ENCODE data around the gene MACROH2A1.

The MACROH2A1 gene

DNA sequence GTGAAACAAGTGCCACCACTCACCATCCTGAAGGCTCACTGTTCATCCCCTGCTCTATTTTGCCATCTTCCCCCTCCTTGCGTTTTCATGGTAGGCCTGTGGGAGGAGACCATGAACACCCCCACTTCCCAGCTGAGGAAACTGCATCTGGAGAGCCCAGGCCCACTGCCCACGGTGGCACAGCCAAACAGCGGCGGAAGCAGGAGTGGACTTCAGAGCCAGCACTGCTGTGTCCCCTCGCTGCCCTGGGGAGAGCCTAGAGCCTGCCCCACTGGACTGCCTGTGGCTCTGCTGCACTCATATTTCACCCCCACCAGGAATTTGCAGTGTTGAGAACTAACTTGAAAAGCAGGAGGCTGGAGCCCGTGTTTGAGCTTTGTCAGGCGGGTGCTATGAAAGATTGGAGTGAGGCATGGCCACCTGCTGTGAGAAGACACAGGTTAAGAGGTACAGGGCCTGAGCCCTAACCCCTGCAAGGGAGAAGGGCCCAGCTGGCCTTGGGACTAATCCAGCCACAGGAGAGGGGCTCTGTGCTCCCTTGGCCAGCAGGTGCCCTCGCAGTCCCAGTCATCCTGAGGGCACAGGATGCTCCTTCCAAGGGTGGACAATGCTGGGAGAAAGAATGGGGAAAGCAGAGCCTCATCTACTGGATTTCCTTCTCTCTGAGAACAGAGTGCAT lies 79.0 kb downstream of the MACROH2A1 start:
- H3K4me1 ChIP-seq (ENCODE audit: low read length) = no peaks in the 10 kb centered on the region
- no peak overlapping the region for H3K4me3 ChIP-seq (ENCODE audit: low read length)
- no peaks in the 10 kb centered on the region for H3K79me2 ChIP-seq (ENCODE audit: low read length)
- H3K27ac ChIP-seq (ENCODE audit: low read length) = no peak overlapping the region
- no peak for TF ChIP-seq CTCF (IDR thresholded peaks at IDR 0.05; ENCODE audit: low read depth, low read length)
- TF ChIP-seq EZH2phosphoT487 (IDR thresholded peaks at IDR 0.05; ENCODE audit: low read depth) = no peak
- no peaks in the 10 kb centered on the region for H3K36me3 ChIP-seq (replicated peaks; ENCODE audit: low read depth, low read length)
- H3K9ac ChIP-seq (ENCODE audit: low read length) = no peak overlapping the region
- H2AFZ ChIP-seq (ENCODE audit: low read depth, low read length) = no peak overlapping the region
- H4K20me1 ChIP-seq (ENCODE audit: insufficient read depth, low read length) = no peaks in the 10 kb centered on the region
- H3K27me3 ChIP-seq (ENCODE audit: low read depth, low read length) = no peaks in the 10 kb centered on the region
- H3K9me3 ChIP-seq (ENCODE audit: insufficient read depth, low read length) = no peaks in the 10 kb centered on the region
- H3K4me2 ChIP-seq (ENCODE audit: low read length) = no peak overlapping the region

DNA sequence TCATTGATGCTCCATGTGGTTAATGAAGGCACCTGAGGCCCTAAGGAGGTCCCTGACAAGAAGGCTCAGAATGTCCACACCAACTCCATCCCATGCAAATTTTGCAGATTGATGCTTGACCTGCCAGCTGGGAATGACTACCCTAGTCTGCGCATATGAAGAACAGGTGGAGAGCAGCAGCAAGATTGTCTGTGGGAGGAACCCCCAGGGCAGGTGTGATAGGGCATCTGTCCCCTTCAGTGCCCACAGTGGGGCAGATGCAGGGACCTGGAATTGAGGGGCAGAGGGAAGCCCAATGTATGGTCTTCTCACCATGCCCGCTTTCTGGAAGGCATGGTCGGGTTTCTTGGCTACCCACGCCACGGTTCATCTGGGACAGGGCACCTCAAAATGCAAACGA lies 79.6 kb downstream of the MACROH2A1 start:
- Histone ChIP-seq H3K27ac (ENCODE audit: low read length) (no peak overlapping the region), H3K4me3 (ENCODE audit: low read length) (no peak overlapping the region), H3K27me3 (ENCODE audit: low read depth, low read length) (no peaks in the 10 kb centered on the region), H3K9me3 (ENCODE audit: insufficient read depth, low read length) (no peaks in the 10 kb centered on the region), H4K20me1 (ENCODE audit: insufficient read depth, low read length) (no peaks in the 10 kb centered on the region), H3K4me2 (ENCODE audit: low read length) (no peak overlapping the region), H2AFZ (ENCODE audit: low read depth, low read length) (no peak overlapping the region), H3K79me2 (ENCODE audit: low read length) (no peaks in the 10 kb centered on the region), H3K4me1 (ENCODE audit: low read length) (no peaks in the 10 kb centered on the region), H3K9ac (ENCODE audit: low read length) (no peak overlapping the region), H3K36me3 (replicated peaks; ENCODE audit: low read depth, low read length) (no peaks in the 10 kb centered on the region)
- TF ChIP-seq CTCF (IDR thresholded peaks at IDR 0.05; ENCODE audit: low read depth, low read length) (no peak), EZH2phosphoT487 (IDR thresholded peaks at IDR 0.05; ENCODE audit: low read depth) (no peak)

GRCh38 chr5:135318924-135319323 lies 80.1 kb downstream of the MACROH2A1 start:
- H3K79me2 ChIP-seq (ENCODE audit: low read length) = no peaks in the 10 kb centered on the region
- no peaks in the 10 kb centered on the region for H3K9me3 ChIP-seq (ENCODE audit: insufficient read depth, low read length)
- TF ChIP-seq CTCF (IDR thresholded peaks at IDR 0.05; ENCODE audit: low read depth, low read length) = no peak
- TF ChIP-seq EZH2phosphoT487 (IDR thresholded peaks at IDR 0.05; ENCODE audit: low read depth) = no peak

GRCh38 chr5:135318037-135318436 lies 81.0 kb downstream of the MACROH2A1 start:
- Histone ChIP-seq H4K20me1 (ENCODE audit: insufficient read depth, low read length) (no peaks in the 10 kb centered on the region), H3K4me1 (ENCODE audit: low read length) (no peaks in the 10 kb centered on the region), H3K4me2 (ENCODE audit: low read length) (no peak overlapping the region), H3K9ac (ENCODE audit: low read length) (no peak overlapping the region), H3K9me3 (ENCODE audit: insufficient read depth, low read length) (no peaks in the 10 kb centered on the region), H3K27me3 (ENCODE audit: low read depth, low read length) (no peaks in the 10 kb centered on the region), H2AFZ (ENCODE audit: low read depth, low read length) (no peak overlapping the region), H3K36me3 (replicated peaks; ENCODE audit: low read depth, low read length) (no peaks in the 10 kb centered on the region), H3K27ac (ENCODE audit: low read length) (no peak overlapping the region), H3K79me2 (ENCODE audit: low read length) (no peaks in the 10 kb centered on the region), H3K4me3 (ENCODE audit: low read length) (no peak overlapping the region)
- TF ChIP-seq CTCF (IDR thresholded peaks at IDR 0.05; ENCODE audit: low read depth, low read length) = no peak
- TF ChIP-seq EZH2phosphoT487 (IDR thresholded peaks at IDR 0.05; ENCODE audit: low read depth) = no peak

More at GRCh38 chr5:135318924-135319323, 80.1 kb downstream of the MACROH2A1 start:
- no peak overlapping the region for H2AFZ ChIP-seq (ENCODE audit: low read depth, low read length)
- H3K27me3 ChIP-seq (ENCODE audit: low read depth, low read length) = no peaks in the 10 kb centered on the region
- no peak overlapping the region for H3K4me2 ChIP-seq (ENCODE audit: low read length)
- H3K4me3 ChIP-seq (ENCODE audit: low read length) = no peak overlapping the region
- no peak overlapping the region for H3K27ac ChIP-seq (ENCODE audit: low read length)
- H4K20me1 ChIP-seq (ENCODE audit: insufficient read depth, low read length) = no peaks in the 10 kb centered on the region
- no peaks in the 10 kb centered on the region for H3K36me3 ChIP-seq (replicated peaks; ENCODE audit: low read depth, low read length)
- no peak overlapping the region for H3K9ac ChIP-seq (ENCODE audit: low read length)
- H3K4me1 ChIP-seq (ENCODE audit: low read length) = no peaks in the 10 kb centered on the region

Data from OCI-LY3 (cell line).